GM23338 (cell line): Measurements from ENCODE around the gene FKBP1B. TPM values are rescaled to one million over a fixed set of nuclear protein-coding genes. Genes with fewer than 3 reads are reported as not detected.

Experiments used
- ATAC-seq: fragments of 200-7000 bp; cut with Tn5 transposase; 3 replicates; pipeline ENCODE4 v1.9.1; 2020
- DNase-seq: peaks from one replicate; pipeline ENCODE4 v3.0.0-alpha.2; 2015; ENCODE audit warnings: low spot score
- H2AFZ ChIP-seq: fragments of 200-600 bp; sonication (generic); 2 replicates; pipeline ENCODE4 v1.8.0; 2016; ENCODE audit warnings: antibody characterized with exemption, mild to moderate bottlenecking, moderate library complexity
- H3F3A ChIP-seq: fragments of 200-600 bp; sonication (generic); replicated peaks from 2 replicates; pipeline ENCODE4 v1.8.0; 2017; ENCODE audit warnings: antibody characterized with exemption, mixed run types, low read depth
- H3K27ac ChIP-seq: fragments of 200-600 bp; sonication (generic); 2 replicates; pipeline ENCODE4 v1.6.1; 2016; ENCODE audit warnings: low read depth
- H3K27me3 ChIP-seq: fragments of 200-600 bp; sonication (generic); 2 replicates; pipeline ENCODE4 v1.8.0; 2016; ENCODE audit warnings: mild to moderate bottlenecking, mixed run types, moderate library complexity; ENCODE audit not compliant: insufficient read depth
- H3K36me3 ChIP-seq: fragments of 200-600 bp; sonication (generic); 2 replicates; pipeline ENCODE4 v1.8.0; 2016; ENCODE audit warnings: mild to moderate bottlenecking; ENCODE audit not compliant: insufficient read depth
- H3K4me1 ChIP-seq: fragments of 200-600 bp; sonication (generic); 2 replicates; pipeline ENCODE4 v1.8.0; 2016; ENCODE audit warnings: mild to moderate bottlenecking, moderate library complexity; ENCODE audit not compliant: insufficient read depth
- H3K4me2 ChIP-seq: fragments of 200-600 bp; sonication (generic); 2 replicates; pipeline ENCODE4 v1.7.1; 2017; ENCODE audit warnings: mixed run types
- H3K4me3 ChIP-seq: fragments of 200-600 bp; sonication (generic); 2 replicates; pipeline ENCODE4 v1.6.1; 2016; ENCODE audit warnings: mixed run types
- H3K79me2 ChIP-seq: fragments of 200-600 bp; sonication (generic); replicated peaks from 2 replicates; pipeline ENCODE4 v1.8.0; 2017; ENCODE audit warnings: mild to moderate bottlenecking; ENCODE audit not compliant: insufficient read depth
- H3K9me2 ChIP-seq: fragments of 200-600 bp; sonication (generic); 2 replicates; pipeline ENCODE4 v1.8.0; 2017; ENCODE audit not compliant: insufficient read depth
- H4K20me1 ChIP-seq: fragments of 200-600 bp; sonication (generic); replicated peaks from 2 replicates; pipeline ENCODE4 v1.8.0; 2017; ENCODE audit warnings: mild to moderate bottlenecking; ENCODE audit not compliant: insufficient read depth
- H3K27ac Mint-ChIP-seq: 2 replicates; pipeline ENCODE4 v1.8.0; 2020; ENCODE audit warnings: inconsistent platforms, mild to moderate bottlenecking, moderate library complexity, mixed read lengths
- H3K27me3 Mint-ChIP-seq: 3 replicates; pipeline ENCODE4 v1.8.0; 2022; ENCODE audit warnings: low read depth, mild to moderate bottlenecking, moderate library complexity, mixed read lengths, inconsistent platforms; ENCODE audit not compliant: insufficient read depth, poor library complexity
- H3K36me3 Mint-ChIP-seq: 3 replicates; pipeline ENCODE4 v1.8.0; 2021; ENCODE audit warnings: low read depth, mild to moderate bottlenecking, inconsistent platforms, moderate library complexity, mixed read lengths
- H3K4me1 Mint-ChIP-seq: 3 replicates; pipeline ENCODE4 v1.8.0; 2020; ENCODE audit warnings: mild to moderate bottlenecking, inconsistent platforms, mixed read lengths
- H3K4me3 Mint-ChIP-seq: 3 replicates; pipeline ENCODE4 v1.8.0; 2021; ENCODE audit warnings: moderate library complexity, mild to moderate bottlenecking, inconsistent platforms, mixed read lengths
- H3K9me3 Mint-ChIP-seq: 3 replicates; pipeline ENCODE4 v1.8.0; 2020; ENCODE audit warnings: moderate library complexity, mild to moderate bottlenecking, inconsistent platforms, mixed read lengths
- EZH2phosphoT487 ChIP-seq: fragments of 200-600 bp; sonication (generic); IDR thresholded peaks from one replicate; pipeline ENCODE4 v1.8.1; 2018; ENCODE audit warnings: antibody characterized with exemption; ENCODE audit not compliant: unreplicated experiment
- NANOG ChIP-seq: IDR thresholded peaks from 2 replicates; pipeline ENCODE4 v1.6.1; 2016; ENCODE audit warnings: antibody characterized with exemption, borderline replicate concordance
- POLR2AphosphoS5 ChIP-seq: IDR thresholded peaks from 2 replicates; pipeline ENCODE4 v1.6.1; 2016; ENCODE audit warnings: antibody characterized with exemption, low read depth
- STAT1 ChIP-seq: IDR thresholded peaks from one replicate; pipeline ENCODE4 v1.6.1; 2016; ENCODE audit warnings: antibody characterized with exemption; ENCODE audit not compliant: unreplicated experiment
- ZNF114 ChIP-seq: fragments of 250-450 bp; sonication (Bioruptor Pico); IDR thresholded peaks from 2 replicates; pipeline ENCODE4 v1.5.0; 2020; ENCODE audit warnings: mild to moderate bottlenecking, moderate library complexity
- polyA plus RNA-seq: library from polyadenylated mRNA; unstranded; fragments of >200 nt; fragmentation: Nextera tagmentation; extraction: Ambion mirVana; gene quantifications from 2 replicates; pipeline ENCODE4 v1.2.1, GENCODE V29; 2016
- total RNA-seq: library from RNA; depleted of rRNA; stranded (reverse); fragments of >200 nt; shearing (Covaris generic); gene quantifications from 2 replicates; pipeline ENCODE4 v1.2.3, GENCODE V29; 2014
- TF ChIP-seq, protein P1 (sequence below): fragments of 250-450 bp; sonication (Bioruptor Pico); IDR thresholded peaks from 2 replicates; pipeline ENCODE4 v1.5.0; 2020; ENCODE audit warnings: mild to moderate bottlenecking, moderate library complexity
- TF ChIP-seq, protein P2 (sequence below): IDR thresholded peaks from 2 replicates; pipeline ENCODE4 v1.6.1; 2016; ENCODE audit warnings: antibody characterized with exemption

FKBP1B gene
- total and polyA plus RNA-seq, 2 experiments from 2014 or later = 48.2 to 77.1 TPM

DNA sequence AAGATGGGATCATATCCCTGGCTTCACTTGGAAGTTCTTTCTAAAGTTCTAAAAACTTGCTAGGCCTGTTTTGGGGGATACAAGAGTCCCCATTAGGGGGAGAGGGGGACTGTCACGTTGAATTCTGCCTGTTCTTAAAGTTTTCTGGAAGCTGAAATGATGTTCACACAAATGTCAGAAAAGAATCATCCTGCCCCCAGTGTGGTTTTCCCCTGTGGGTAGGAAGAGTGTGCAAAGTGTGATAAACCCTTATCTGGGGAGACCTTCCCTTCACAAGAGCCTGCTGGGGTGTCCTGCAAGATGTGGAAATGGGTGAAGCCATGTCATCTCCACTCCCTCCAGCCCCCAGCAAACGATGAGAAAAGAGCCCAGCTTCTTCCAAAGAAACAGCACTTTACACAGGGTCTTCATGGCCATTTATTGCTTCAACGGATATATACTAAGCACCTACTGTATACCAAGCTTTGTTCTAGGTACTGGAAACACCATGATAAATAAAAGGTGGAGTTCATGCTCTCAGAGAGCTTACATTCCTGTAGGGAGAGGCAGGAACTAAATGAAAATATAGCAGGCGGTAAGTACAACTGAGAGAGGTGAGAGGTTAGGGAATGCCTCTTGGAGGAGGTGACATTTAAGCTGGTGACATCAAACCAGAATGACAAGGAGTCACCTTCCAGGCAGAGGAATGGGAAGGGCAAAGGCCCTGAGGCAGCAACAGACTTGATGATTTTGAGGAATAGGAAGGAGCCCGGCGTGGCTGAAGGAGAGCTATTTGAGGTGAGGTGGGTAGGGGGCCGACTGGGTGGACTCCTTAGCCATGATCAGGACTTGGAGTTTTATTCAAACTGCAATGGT lies 38.1 kb upstream of the FKBP1B start:
- Histone ChIP-seq H3F3A (peaks cover 11% of the 10 kb centered on the region; the same call in 1 of the 2 replicates), H3K9me2 (no peaks in the 10 kb centered on the region), H3K4me3 (no peak overlapping the region; the same call in 1 of the 2 replicates), H3K27ac (no peak overlapping the region), H3K79me2 (no peaks in the 10 kb centered on the region), H4K20me1 (no peaks in the 10 kb centered on the region), H3K27me3 (peaks cover 14% of the 10 kb centered on the region), H2AFZ (no peak overlapping the region), H3K4me1 (peaks cover 18% of the 10 kb centered on the region), H3K36me3 (no peaks in the 10 kb centered on the region), H3K4me2 (peak overlapping the region; percentile 87)
- H3K27ac Mint-ChIP-seq = no peak overlapping the region
- no peak for TF ChIP-seq POLR2AphosphoS5
- no peak for TF ChIP-seq NANOG
- TF ChIP-seq STAT1 = no peak
- TF ChIP-seq ZNF114 (CRISPR knock-in tag) = no peak
- TF ChIP-seq, protein P1, sequence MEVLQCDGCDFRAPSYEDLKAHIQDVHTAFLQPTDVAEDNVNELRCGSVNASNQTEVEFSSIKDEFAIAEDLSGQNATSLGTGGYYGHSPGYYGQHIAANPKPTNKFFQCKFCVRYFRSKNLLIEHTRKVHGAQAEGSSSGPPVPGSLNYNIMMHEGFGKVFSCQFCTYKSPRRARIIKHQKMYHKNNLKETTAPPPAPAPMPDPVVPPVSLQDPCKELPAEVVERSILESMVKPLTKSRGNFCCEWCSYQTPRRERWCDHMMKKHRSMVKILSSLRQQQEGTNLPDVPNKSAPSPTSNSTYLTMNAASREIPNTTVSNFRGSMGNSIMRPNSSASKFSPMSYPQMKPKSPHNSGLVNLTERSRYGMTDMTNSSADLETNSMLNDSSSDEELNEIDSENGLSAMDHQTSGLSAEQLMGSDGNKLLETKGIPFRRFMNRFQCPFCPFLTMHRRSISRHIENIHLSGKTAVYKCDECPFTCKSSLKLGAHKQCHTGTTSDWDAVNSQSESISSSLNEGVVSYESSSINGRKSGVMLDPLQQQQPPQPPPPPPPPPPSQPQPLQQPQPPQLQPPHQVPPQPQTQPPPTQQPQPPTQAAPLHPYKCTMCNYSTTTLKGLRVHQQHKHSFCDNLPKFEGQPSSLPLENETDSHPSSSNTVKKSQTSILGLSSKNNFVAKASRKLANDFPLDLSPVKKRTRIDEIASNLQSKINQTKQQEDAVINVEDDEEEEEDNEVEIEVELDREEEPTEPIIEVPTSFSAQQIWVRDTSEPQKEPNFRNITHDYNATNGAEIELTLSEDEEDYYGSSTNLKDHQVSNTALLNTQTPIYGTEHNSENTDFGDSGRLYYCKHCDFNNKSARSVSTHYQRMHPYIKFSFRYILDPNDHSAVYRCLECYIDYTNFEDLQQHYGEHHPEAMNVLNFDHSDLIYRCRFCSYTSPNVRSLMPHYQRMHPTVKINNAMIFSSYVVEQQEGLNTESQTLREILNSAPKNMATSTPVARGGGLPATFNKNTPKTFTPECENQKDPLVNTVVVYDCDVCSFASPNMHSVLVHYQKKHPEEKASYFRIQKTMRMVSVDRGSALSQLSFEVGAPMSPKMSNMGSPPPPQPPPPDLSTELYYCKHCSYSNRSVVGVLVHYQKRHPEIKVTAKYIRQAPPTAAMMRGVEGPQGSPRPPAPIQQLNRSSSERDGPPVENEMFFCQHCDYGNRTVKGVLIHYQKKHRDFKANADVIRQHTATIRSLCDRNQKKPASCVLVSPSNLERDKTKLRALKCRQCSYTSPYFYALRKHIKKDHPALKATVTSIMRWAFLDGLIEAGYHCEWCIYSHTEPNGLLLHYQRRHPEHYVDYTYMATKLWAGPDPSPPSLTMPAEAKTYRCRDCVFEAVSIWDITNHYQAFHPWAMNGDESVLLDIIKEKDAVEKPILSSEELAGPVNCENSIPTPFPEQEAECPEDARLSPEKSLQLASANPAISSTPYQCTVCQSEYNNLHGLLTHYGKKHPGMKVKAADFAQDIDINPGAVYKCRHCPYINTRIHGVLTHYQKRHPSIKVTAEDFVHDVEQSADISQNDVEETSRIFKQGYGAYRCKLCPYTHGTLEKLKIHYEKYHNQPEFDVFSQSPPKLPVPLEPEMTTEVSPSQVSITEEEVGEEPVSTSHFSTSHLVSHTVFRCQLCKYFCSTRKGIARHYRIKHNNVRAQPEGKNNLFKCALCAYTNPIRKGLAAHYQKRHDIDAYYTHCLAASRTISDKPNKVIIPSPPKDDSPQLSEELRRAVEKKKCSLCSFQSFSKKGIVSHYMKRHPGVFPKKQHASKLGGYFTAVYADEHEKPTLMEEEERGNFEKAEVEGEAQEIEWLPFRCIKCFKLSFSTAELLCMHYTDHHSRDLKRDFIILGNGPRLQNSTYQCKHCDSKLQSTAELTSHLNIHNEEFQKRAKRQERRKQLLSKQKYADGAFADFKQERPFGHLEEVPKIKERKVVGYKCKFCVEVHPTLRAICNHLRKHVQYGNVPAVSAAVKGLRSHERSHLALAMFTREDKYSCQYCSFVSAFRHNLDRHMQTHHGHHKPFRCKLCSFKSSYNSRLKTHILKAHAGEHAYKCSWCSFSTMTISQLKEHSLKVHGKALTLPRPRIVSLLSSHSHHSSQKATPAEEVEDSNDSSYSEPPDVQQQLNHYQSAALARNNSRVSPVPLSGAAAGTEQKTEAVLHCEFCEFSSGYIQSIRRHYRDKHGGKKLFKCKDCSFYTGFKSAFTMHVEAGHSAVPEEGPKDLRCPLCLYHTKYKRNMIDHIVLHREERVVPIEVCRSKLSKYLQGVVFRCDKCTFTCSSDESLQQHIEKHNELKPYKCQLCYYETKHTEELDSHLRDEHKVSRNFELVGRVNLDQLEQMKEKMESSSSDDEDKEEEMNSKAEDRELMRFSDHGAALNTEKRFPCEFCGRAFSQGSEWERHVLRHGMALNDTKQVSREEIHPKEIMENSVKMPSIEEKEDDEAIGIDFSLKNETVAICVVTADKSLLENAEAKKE (CRISPR knock-in tag) = no peak
- no peak for TF ChIP-seq EZH2phosphoT487
- TF ChIP-seq, protein P2, sequence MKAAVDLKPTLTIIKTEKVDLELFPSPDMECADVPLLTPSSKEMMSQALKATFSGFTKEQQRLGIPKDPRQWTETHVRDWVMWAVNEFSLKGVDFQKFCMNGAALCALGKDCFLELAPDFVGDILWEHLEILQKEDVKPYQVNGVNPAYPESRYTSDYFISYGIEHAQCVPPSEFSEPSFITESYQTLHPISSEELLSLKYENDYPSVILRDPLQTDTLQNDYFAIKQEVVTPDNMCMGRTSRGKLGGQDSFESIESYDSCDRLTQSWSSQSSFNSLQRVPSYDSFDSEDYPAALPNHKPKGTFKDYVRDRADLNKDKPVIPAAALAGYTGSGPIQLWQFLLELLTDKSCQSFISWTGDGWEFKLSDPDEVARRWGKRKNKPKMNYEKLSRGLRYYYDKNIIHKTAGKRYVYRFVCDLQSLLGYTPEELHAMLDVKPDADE = no peak
- ATAC-seq (no peak), DNase-seq (no peak)
- H3K27me3 Mint-ChIP-seq = peaks cover 15% of the 10 kb centered on the region
- H3K9me3 Mint-ChIP-seq = no peaks in the 10 kb centered on the region
- no peak overlapping the region; the same call in 2 of the 3 replicates for H3K4me3 Mint-ChIP-seq
- H3K4me1 Mint-ChIP-seq = peaks cover 20% of the 10 kb centered on the region; the same call in 2 of the 3 replicates
- H3K36me3 Mint-ChIP-seq = no peaks in the 10 kb centered on the region
